ENCODE results near the gene NANOG. TPM values are rescaled to one million over a fixed set of nuclear protein-coding genes. Genes with fewer than 3 reads are reported as not detected.
"Not testable (repeated sequence)": the region's sequence is repeated elsewhere in the genome, so short reads cannot be mapped to it uniquely, and the experiment has no call there.

The NANOG gene
- total RNA-seq (not detected), polyA plus RNA-seq (not detected)

DNA sequence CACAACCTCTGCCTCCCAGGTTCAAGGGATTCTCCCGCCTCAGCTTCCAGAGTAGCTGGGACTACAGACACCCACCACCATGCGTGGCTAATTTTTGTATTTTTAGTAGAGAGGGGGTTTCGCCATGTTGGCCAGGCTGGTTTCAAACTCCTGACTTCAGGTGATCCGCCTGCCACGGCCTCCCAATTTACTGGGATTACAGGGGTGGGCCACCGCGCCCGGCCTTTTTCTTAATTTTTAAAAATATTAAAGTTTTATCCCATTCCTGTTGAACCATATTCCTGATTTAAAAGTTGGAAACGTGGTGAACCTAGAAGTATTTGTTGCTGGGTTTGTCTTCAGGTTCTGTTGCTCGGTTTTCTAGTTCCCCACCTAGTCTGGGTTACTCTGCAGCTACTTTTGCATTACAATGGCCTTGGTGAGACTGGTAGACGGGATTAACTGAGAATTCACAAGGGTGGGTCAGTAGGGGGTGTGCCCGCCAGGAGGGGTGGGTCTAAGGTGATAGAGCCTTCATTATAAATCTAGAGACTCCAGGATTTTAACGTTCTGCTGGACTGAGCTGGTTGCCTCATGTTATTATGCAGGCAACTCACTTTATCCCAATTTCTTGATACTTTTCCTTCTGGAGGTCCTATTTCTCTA, at the start of gene NANOG:
TSS of gene NANOG (plus strand) at position 519 of the 645 bp plus-strand sequence. CDS start 213 bp downstream, outside the sequence.
- H3K27me3 ChIP-seq (ENCODE audit: insufficient read depth, low read length, poor library complexity, severe bottlenecking); H3K4me1 ChIP-seq (ENCODE audit: insufficient read depth, low read length); H3K27ac Mint-ChIP-seq; H3K27ac ChIP-seq (ENCODE audit: low read depth, low read length); H3K36me3 ChIP-seq (ENCODE audit: insufficient read depth, low read length); H3K36me3 Mint-ChIP-seq; CTCF ChIA-PET; POLR2A ChIA-PET; H3K4me3 ChIP-seq (ENCODE audit: low read length); H3K4me1 Mint-ChIP-seq; H3K9me3 Mint-ChIP-seq; H3K4me3 Mint-ChIP-seq; H3K9me3 ChIP-seq (ENCODE audit: low read length); DNase-seq: not testable (repeated sequence)
- H3K27me3 Mint-ChIP-seq = peaks cover 11 to 23% of the 10 kb centered on the region in 2 donors

DNA sequence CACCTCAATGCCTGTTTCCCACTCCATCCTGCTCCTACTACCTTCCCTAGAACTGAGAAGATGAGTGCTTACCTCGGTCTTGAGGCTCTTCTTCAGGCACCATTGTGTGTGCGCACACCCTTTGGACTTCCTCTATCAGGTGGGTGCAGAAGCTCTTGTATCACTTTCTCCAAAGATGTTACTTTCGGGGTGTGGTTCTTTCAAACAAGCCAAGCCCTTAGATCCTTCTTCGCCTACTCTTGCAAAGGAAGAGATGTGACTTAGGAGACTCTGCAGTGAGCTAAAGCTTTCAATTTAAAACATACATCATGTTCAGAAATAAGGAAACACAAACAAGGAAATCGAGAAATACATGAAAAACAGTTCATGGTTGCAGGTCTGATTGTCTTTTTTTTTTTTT, 42.0 kb upstream of the NANOG start, which contains the start of gene CLEC4C:
TSS of gene CLEC4C (minus strand) at position 130 of the 400 bp plus-strand sequence. CDS start at position 103, 27 bp downstream.
- CTCF ChIA-PET = no interaction called here
- POLR2A ChIA-PET = no interaction called here
- H3K27me3 Mint-ChIP-seq = peaks cover 5 to 8% of the 10 kb centered on the region in 2 donors

DNA sequence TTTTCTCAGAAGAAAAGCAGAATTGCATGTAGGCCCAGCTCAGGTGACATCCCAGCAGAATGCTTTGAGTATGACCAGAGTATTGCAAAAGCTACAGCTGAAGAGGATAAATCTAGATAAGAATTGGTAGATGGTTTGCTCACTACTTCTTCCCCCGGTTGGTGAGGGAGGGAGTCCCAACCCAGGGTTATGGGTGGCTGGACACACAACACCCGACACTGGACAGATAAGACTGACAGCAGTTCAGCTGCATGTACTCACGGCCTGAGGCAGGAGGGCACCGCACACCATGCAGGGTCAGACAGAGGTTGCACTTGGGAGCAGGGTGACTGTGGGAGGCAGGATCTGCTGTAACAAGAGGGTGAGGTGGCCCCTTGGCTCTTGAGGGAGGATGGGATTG, 40.4 kb upstream of the NANOG start:
- Histone ChIP-seq H3K4me1 (ENCODE audit: insufficient read depth, low read length) (no peaks in the 10 kb centered on the region), H3K9me3 (ENCODE audit: low read length) (no peaks in the 10 kb centered on the region), H3K27ac (ENCODE audit: low read depth, low read length) (no peak overlapping the region), H3K4me3 (ENCODE audit: low read length) (no peak overlapping the region), H3K27me3 (ENCODE audit: insufficient read depth, low read length, poor library complexity, severe bottlenecking) (no peaks in the 10 kb centered on the region), H3K36me3 (ENCODE audit: insufficient read depth, low read length) (no peaks in the 10 kb centered on the region)
- H3K4me1 Mint-ChIP-seq = peaks cover 5 to 21% (median 6%) of the 10 kb centered on the region in 3 donors
- CTCF ChIA-PET = no interaction called here
- H3K4me3 Mint-ChIP-seq = no peak overlapping the region
- POLR2A ChIA-PET = no interaction called here
- peaks cover 5% of the 10 kb centered on the region in 2 donors for H3K27me3 Mint-ChIP-seq
- DNase-seq = no peak
- H3K36me3 Mint-ChIP-seq = no peaks in the 10 kb centered on the region
- H3K9me3 Mint-ChIP-seq = peaks cover 0 to 2% (median 0%) of the 10 kb centered on the region in 5 donors
- no peak overlapping the region for H3K27ac Mint-ChIP-seq

More for the DNA sequence above, 42.0 kb upstream of the NANOG start, which contains the start of gene CLEC4C:
- Mint-ChIP-seq H3K4me3 (no peak within 1 kb of the TSS), H3K4me1 (peaks cover 0 to 12% (median 2%) of the 10 kb centered on the region in 3 donors), H3K27ac (no peak within 1 kb of the TSS), H3K36me3 (no peaks in the 10 kb centered on the region), H3K9me3 (peaks cover 0 to 2% (median 0%) of the 10 kb centered on the region in 5 donors)
- Histone ChIP-seq H3K36me3 (ENCODE audit: insufficient read depth, low read length) (no peaks in the 10 kb centered on the region), H3K9me3 (ENCODE audit: low read length) (no peaks in the 10 kb centered on the region), H3K27me3 (ENCODE audit: insufficient read depth, low read length, poor library complexity, severe bottlenecking) (no peaks in the 10 kb centered on the region), H3K4me1 (ENCODE audit: insufficient read depth, low read length) (no peaks in the 10 kb centered on the region), H3K27ac (ENCODE audit: low read depth, low read length) (no peak within 1 kb of the TSS), H3K4me3 (ENCODE audit: low read length) (no peak within 1 kb of the TSS)
- DNase-seq = no peak

DNA sequence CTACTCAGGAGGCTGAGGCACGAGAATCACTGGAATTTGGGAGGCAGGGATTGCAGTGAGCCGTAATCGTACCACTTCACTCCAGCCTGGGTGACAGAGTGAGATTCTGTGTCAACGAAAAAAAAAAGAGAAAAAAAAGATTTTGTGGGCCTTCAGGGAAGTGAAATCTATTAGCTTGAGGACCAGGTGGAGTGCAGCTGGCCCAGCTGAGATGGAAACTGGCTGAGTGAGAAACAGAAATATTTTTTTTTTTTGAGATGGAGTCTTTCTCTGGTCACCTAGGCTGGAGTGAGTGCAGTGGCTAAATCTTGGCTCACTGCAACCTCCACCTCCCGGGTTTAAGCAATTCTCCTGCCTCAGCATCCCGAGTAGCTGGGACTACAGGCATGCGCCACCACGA, 39.8 kb upstream of the NANOG start:
- Mint-ChIP-seq H3K4me3 (no peak overlapping the region), H3K4me1 (peaks cover 5 to 25% (median 6%) of the 10 kb centered on the region in 3 donors), H3K36me3 (no peaks in the 10 kb centered on the region), H3K9me3 (peaks cover 0 to 2% (median 0%) of the 10 kb centered on the region in 5 donors), H3K27me3 (peaks cover 5% of the 10 kb centered on the region in 2 donors), H3K27ac (no peak overlapping the region)
- Histone ChIP-seq H3K36me3 (ENCODE audit: insufficient read depth, low read length) (no peaks in the 10 kb centered on the region), H3K27ac (ENCODE audit: low read depth, low read length) (no peak overlapping the region), H3K9me3 (ENCODE audit: low read length) (no peaks in the 10 kb centered on the region), H3K4me3 (ENCODE audit: low read length) (no peak overlapping the region), H3K27me3 (ENCODE audit: insufficient read depth, low read length, poor library complexity, severe bottlenecking) (no peaks in the 10 kb centered on the region), H3K4me1 (ENCODE audit: insufficient read depth, low read length) (no peaks in the 10 kb centered on the region)
- ChIA-PET POLR2A (no interaction called here), CTCF (no interaction called here)
- DNase-seq = no peak

DNA sequence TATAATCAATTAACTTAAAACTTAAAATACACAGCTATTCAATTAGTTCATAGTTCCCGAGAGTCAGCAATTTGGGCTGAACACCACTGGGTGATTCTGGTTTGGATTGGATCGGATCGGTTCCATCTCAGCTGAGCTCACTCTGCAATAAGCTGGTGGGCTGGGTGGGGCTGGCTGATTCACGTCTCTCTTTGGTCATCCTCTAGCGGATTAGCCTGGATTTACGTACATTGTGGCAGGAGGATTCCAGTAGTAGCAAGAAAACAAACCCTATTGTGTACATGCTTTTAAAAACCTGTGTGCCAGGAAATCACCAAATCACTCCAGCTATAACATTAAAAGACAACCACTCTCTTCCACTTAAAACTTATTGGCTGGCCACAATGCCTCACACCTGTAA, 38.9 kb upstream of the NANOG start:
- no peak overlapping the region for H3K4me3 Mint-ChIP-seq
- Histone ChIP-seq H3K4me1 (ENCODE audit: insufficient read depth, low read length) (no peaks in the 10 kb centered on the region), H3K9me3 (ENCODE audit: low read length) (no peaks in the 10 kb centered on the region), H3K27me3 (ENCODE audit: insufficient read depth, low read length, poor library complexity, severe bottlenecking) (no peaks in the 10 kb centered on the region), H3K36me3 (ENCODE audit: insufficient read depth, low read length) (no peaks in the 10 kb centered on the region), H3K4me3 (ENCODE audit: low read length) (no peak overlapping the region), H3K27ac (ENCODE audit: low read depth, low read length) (no peak overlapping the region)
- peaks cover 0 to 2% (median 0%) of the 10 kb centered on the region in 5 donors for H3K9me3 Mint-ChIP-seq
- H3K27ac Mint-ChIP-seq = no peak overlapping the region
- peaks cover 5% of the 10 kb centered on the region in 2 donors for H3K27me3 Mint-ChIP-seq
- CTCF ChIA-PET = no interaction called here
- H3K36me3 Mint-ChIP-seq = no peaks in the 10 kb centered on the region
- POLR2A ChIA-PET = no interaction called here
- no peak for DNase-seq
- peaks cover 5 to 25% (median 6%) of the 10 kb centered on the region in 3 donors for H3K4me1 Mint-ChIP-seq

DNA sequence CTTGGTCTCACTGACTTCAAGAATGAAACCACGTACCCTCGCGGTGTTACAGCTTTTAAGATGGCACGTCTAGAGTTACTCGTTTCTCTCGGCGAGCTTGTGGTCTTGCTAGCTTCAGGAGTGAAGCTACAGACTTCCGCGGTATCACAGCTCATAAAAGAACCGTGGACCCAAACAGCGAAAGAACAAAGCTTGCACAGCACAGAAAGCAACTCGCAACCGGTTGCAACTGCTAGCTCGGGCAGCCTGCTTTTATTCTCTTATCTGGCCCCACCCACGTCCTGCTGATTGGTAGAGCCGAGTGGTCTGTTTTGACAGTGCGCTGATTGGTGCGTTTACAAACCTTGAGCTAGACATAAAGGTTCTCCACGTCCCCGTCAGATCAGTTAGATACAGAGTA, 37.8 kb upstream of the NANOG start:
- Mint-ChIP-seq H3K27me3 (peaks cover 5% of the 10 kb centered on the region in 2 donors), H3K4me3 (peak overlapping the region; percentile 50 to 91 (median 70)), H3K9me3 (peaks cover 0 to 2% (median 0%) of the 10 kb centered on the region in 5 donors), H3K27ac (peak overlapping the region in 7 of 8 donors; percentile 17 to 77 (median 65)), H3K4me1 (peaks cover 5 to 32% (median 13%) of the 10 kb centered on the region in 3 donors), H3K36me3 (no peaks in the 10 kb centered on the region)
- ChIA-PET POLR2A (no interaction called here), CTCF (no interaction called here)
- H3K4me3 ChIP-seq (ENCODE audit: low read length) = no peak overlapping the region
- no peaks in the 10 kb centered on the region for H3K9me3 ChIP-seq (ENCODE audit: low read length)
- H3K4me1 ChIP-seq (ENCODE audit: insufficient read depth, low read length) = no peaks in the 10 kb centered on the region
- no peak overlapping the region for H3K27ac ChIP-seq (ENCODE audit: low read depth, low read length)
- H3K36me3 ChIP-seq (ENCODE audit: insufficient read depth, low read length) = no peaks in the 10 kb centered on the region
- H3K27me3 ChIP-seq (ENCODE audit: insufficient read depth, low read length, poor library complexity, severe bottlenecking) = no peaks in the 10 kb centered on the region
- DNase-seq = no peak

DNA sequence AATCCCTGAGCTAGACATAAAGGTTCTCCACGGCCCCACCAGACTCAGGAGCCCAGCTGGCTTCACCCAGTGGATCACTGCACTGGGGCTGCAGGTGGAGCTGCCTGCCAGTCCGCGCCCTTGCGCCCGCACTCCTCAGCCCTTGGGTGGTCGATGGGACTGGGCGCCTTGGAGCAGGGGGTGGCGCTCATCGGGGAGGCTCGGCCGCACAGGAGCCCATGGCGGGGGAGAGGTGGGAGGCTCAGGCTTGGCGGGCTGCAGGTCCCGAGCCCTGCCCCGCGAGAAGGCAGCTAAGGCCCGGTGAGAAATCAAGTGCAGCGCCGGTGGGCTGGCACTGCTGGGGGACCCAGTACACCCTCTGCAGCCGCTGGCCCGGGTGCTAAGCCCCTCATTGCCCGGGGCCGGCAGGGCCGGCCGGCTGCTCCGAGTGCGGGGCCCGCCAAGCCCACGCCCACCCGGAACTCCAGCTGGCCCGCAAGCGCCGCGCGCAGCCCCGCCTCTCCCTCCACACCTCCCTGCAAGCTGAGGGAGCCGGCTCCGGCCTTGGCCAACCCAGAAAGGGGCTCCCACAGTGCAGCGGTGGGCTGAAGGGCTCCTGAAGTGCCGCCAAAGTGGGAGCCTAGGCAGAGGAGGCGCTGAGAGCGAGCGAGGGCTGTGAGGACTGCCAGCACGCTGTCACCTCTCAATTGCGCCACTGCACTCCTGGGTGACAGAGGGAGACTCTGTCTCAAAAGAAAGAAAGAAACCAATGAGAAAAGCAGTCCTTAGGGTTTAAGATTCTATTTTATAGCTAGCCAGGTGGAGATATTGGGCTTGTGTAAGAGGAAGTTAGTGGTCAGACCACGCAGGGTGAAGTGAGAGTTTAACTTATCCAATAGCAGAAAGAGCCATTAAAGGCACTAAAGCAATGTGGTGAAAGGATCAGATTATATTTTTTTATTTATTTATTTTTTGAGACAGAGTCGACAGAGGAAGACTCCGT, 37.0 kb upstream of the NANOG start:
- H3K27me3 Mint-ChIP-seq; H3K36me3 Mint-ChIP-seq; CTCF ChIA-PET; H3K27me3 ChIP-seq (ENCODE audit: insufficient read depth, low read length, poor library complexity, severe bottlenecking); H3K4me1 ChIP-seq (ENCODE audit: insufficient read depth, low read length); H3K36me3 ChIP-seq (ENCODE audit: insufficient read depth, low read length); H3K4me3 ChIP-seq (ENCODE audit: low read length); H3K27ac ChIP-seq (ENCODE audit: low read depth, low read length); H3K9me3 Mint-ChIP-seq; POLR2A ChIA-PET; H3K9me3 ChIP-seq (ENCODE audit: low read length); DNase-seq: not testable (repeated sequence)
- Mint-ChIP-seq H3K27ac (peak overlapping the region in 3 of 8 donors; percentile 1 to 91 (median 29)), H3K4me3 (peak overlapping the region in 4 of 7 donors; percentile 1 to 46 (median 18)), H3K4me1 (peaks cover 5 to 32% (median 13%) of the 10 kb centered on the region in 3 donors)

DNA sequence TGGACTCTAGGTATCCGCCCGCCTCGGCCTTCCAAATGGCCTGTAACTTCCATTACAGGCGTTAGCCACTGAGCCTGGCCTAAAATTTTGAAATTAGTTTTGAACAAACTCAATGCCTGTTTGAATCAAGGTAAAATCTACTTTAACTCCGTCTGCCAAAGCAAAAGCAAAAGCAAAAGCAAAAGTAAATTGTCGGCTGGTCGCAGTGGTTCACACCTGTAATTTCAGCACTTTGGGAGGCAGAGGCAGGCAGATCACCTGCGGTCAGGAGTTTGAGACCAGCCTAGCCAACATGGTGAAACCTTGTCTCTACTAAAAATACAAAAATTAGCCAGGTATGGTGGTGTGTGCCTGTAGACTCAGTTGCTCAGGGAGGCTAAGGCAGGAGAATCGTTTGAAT, 33.5 kb upstream of the NANOG start:
- peak overlapping the region; percentile 21 to 73 (median 63) for H3K4me3 Mint-ChIP-seq
- H3K9me3 ChIP-seq (ENCODE audit: low read length); H3K36me3 Mint-ChIP-seq; H3K36me3 ChIP-seq (ENCODE audit: insufficient read depth, low read length); H3K27me3 Mint-ChIP-seq; H3K4me3 ChIP-seq (ENCODE audit: low read length); H3K9me3 Mint-ChIP-seq; H3K4me1 ChIP-seq (ENCODE audit: insufficient read depth, low read length); POLR2A ChIA-PET; H3K27me3 ChIP-seq (ENCODE audit: insufficient read depth, low read length, poor library complexity, severe bottlenecking); H3K27ac ChIP-seq (ENCODE audit: low read depth, low read length); CTCF ChIA-PET: not testable (repeated sequence)
- peaks cover 5 to 32% (median 13%) of the 10 kb centered on the region in 3 donors for H3K4me1 Mint-ChIP-seq
- peak in 4 of 5 donors; percentile 2 to 51 (median 22) for DNase-seq
- peak overlapping the region; percentile 55 to 95 (median 87) for H3K27ac Mint-ChIP-seq

Measured in CD8-positive, alpha-beta memory T cell (primary cell).